Measurements from ENCODE around the gene ADH1C.

GRCh38 chr4:99323756-99324155 is 28.8 kb downstream of the ADH1C start:
- TF ChIP-seq, protein P1, sequence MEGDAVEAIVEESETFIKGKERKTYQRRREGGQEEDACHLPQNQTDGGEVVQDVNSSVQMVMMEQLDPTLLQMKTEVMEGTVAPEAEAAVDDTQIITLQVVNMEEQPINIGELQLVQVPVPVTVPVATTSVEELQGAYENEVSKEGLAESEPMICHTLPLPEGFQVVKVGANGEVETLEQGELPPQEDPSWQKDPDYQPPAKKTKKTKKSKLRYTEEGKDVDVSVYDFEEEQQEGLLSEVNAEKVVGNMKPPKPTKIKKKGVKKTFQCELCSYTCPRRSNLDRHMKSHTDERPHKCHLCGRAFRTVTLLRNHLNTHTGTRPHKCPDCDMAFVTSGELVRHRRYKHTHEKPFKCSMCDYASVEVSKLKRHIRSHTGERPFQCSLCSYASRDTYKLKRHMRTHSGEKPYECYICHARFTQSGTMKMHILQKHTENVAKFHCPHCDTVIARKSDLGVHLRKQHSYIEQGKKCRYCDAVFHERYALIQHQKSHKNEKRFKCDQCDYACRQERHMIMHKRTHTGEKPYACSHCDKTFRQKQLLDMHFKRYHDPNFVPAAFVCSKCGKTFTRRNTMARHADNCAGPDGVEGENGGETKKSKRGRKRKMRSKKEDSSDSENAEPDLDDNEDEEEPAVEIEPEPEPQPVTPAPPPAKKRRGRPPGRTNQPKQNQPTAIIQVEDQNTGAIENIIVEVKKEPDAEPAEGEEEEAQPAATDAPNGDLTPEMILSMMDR (conservative IDR thresholded peaks at IDR 0.05 in 1 of 2, IDR thresholded peaks at IDR 0.05 in 1 of 2; ENCODE audit: extremely low read depth in 1 of 2, insufficient read depth in 1 of 2, low read depth in 1 of 2, low read length in 2 of 2) = no peak
- TF ChIP-seq EZH2 (IDR thresholded peaks at IDR 0.05; ENCODE audit: borderline replicate concordance, low read length) = no peak

Measured in mammary epithelial cell (primary cell).